Measurements from ENCODE around the gene TCP11. TPM values are rescaled to one million over a fixed set of nuclear protein-coding genes. Genes with fewer than 3 reads are reported as not detected.

The TCP11 gene
- total RNA-seq, 1 donor from 2014 or later: not detected

- DNase-seq (ENCODE audit: extremely low spot score in 2 of 2): no peak
- no peaks in the 10 kb centered on the region for H3K9me3 ChIP-seq
- TF ChIP-seq POLR2A (IDR thresholded peaks at IDR 0.05) (no peak), CTCF (IDR thresholded peaks at IDR 0.05) (no peak), POLR2AphosphoS5 (IDR thresholded peaks at IDR 0.05; ENCODE audit: insufficient read depth in 1 of 2, low read depth in 1 of 2) (no peak)
- peaks cover 25% of the 10 kb centered on the region for H3K4me1 ChIP-seq
- no peaks in the 10 kb centered on the region for H3K27me3 ChIP-seq
- no peak overlapping the region for H3K4me3 ChIP-seq
- H3K27ac ChIP-seq: no peak overlapping the region
- H3K36me3 ChIP-seq: no peaks in the 10 kb centered on the region
- intact Hi-C loops (cut with DNase I): no loop called here
These were observed 40.3 kb upstream of the TCP11 start for GRCh38 chr6:35181308-35181932.

GRCh38 chr6:35179901-35180535 is 38.9 kb upstream of the TCP11 start:
- no peaks in the 10 kb centered on the region for H3K27me3 ChIP-seq
- H3K27ac ChIP-seq: no peak overlapping the region
- no peaks in the 10 kb centered on the region for H3K36me3 ChIP-seq
- DNase-seq (ENCODE audit: extremely low spot score in 2 of 2): no peak
- H3K4me1 ChIP-seq: peaks cover 25% of the 10 kb centered on the region
- intact Hi-C loops (cut with DNase I): no loop called here
- no peaks in the 10 kb centered on the region for H3K9me3 ChIP-seq
- TF ChIP-seq CTCF (IDR thresholded peaks at IDR 0.05) (no peak), POLR2AphosphoS5 (IDR thresholded peaks at IDR 0.05; ENCODE audit: insufficient read depth in 1 of 2, low read depth in 1 of 2) (no peak), POLR2A (IDR thresholded peaks at IDR 0.05) (no peak)
- H3K4me3 ChIP-seq: no peak overlapping the region

GRCh38 chr6:35178932-35179832 is 38.0 kb upstream of the TCP11 start:
- TF ChIP-seq POLR2AphosphoS5 (IDR thresholded peaks at IDR 0.05; ENCODE audit: insufficient read depth in 1 of 2, low read depth in 1 of 2): no peak
- TF ChIP-seq POLR2A (IDR thresholded peaks at IDR 0.05): no peak
- no peak for TF ChIP-seq CTCF (IDR thresholded peaks at IDR 0.05)
- H3K36me3 ChIP-seq: no peaks in the 10 kb centered on the region
- no peaks in the 10 kb centered on the region for H3K27me3 ChIP-seq
- intact Hi-C loops (cut with DNase I): no loop called here
- H3K4me1 ChIP-seq: peaks cover 25% of the 10 kb centered on the region
- H3K9me3 ChIP-seq: no peaks in the 10 kb centered on the region
- DNase-seq (ENCODE audit: extremely low spot score in 2 of 2): no peak
- H3K4me3 ChIP-seq: no peak overlapping the region
- H3K27ac ChIP-seq: no peak overlapping the region

- intact Hi-C loops (cut with DNase I): no loop called here
- Histone ChIP-seq H3K27me3 (no peaks in the 10 kb centered on the region), H3K9me3 (no peaks in the 10 kb centered on the region), H3K27ac (no peak overlapping the region), H3K4me3 (no peak overlapping the region), H3K36me3 (no peaks in the 10 kb centered on the region), H3K4me1 (peaks cover 25% of the 10 kb centered on the region)
- DNase-seq (ENCODE audit: extremely low spot score in 2 of 2): peak in 1 of 2 donors; percentile 8
- TF ChIP-seq CTCF (IDR thresholded peaks at IDR 0.05) (no peak), POLR2AphosphoS5 (IDR thresholded peaks at IDR 0.05; ENCODE audit: insufficient read depth in 1 of 2, low read depth in 1 of 2) (no peak), POLR2A (IDR thresholded peaks at IDR 0.05) (no peak)
These were observed 36.9 kb upstream of the TCP11 start for GRCh38 chr6:35178012-35178411.

Measured in vagina (tissue), 2 donors.